Suprapubic skin (tissue), 4 donors: ENCODE measurements around the gene SKAP1. TPM values are rescaled to one million over a fixed set of nuclear protein-coding genes. Genes with fewer than 3 reads are reported as not detected.

Experiments used
- DNase-seq, 2 donors: peaks; one replicate each; pipeline ENCODE4 v3.0.0-alpha.2; 2019; ENCODE audit warnings: low spot score in 2 of 2
- H3K27ac ChIP-seq: fragments of 200-600 bp; sonication (generic); one replicate; pipeline ENCODE4 v1.5.1; 2019
- H3K27me3 ChIP-seq: fragments of 200-600 bp; sonication (generic); one replicate; pipeline ENCODE4 v1.5.1; 2019
- H3K36me3 ChIP-seq: fragments of 200-600 bp; sonication (generic); one replicate; pipeline ENCODE4 v1.5.1; 2019
- H3K4me1 ChIP-seq: fragments of 200-600 bp; sonication (generic); one replicate; pipeline ENCODE4 v1.5.1; 2019
- H3K4me3 ChIP-seq: fragments of 200-600 bp; sonication (generic); one replicate; pipeline ENCODE4 v1.5.1; 2019; ENCODE audit warnings: mild to moderate bottlenecking
- H3K9me3 ChIP-seq: fragments of 200-600 bp; sonication (generic); one replicate; pipeline ENCODE4 v1.5.1; 2019
- CTCF ChIP-seq, 2 donors: fragments of 200-600 bp in 1 of 2; fragments of 450-650 bp in 1 of 2; sonication (generic) in 1 of 2; IDR thresholded peaks; one replicate each; pipeline ENCODE4 v1.5.1; 2016 to 2019; ENCODE audit warnings: antibody characterized with exemption in 2 of 2, mild to moderate bottlenecking in 1 of 2, moderate library complexity in 1 of 2
- EP300 ChIP-seq: sonication (generic); formaldehyde crosslinking; IDR thresholded peaks from one replicate; pipeline ENCODE4 v1.6.1; 2017; ENCODE audit warnings: antibody characterized with exemption
- POLR2A ChIP-seq, 2 donors: fragments of 450-650 bp; IDR thresholded peaks; one replicate each; pipeline ENCODE4 v1.6.1; 2017; ENCODE audit warnings: antibody characterized with exemption in 2 of 2, mild to moderate bottlenecking in 2 of 2, moderate library complexity in 2 of 2
- POLR2AphosphoS5 ChIP-seq, 3 donors: sonication (generic); formaldehyde crosslinking; IDR thresholded peaks; one replicate each; pipeline ENCODE4 v1.6.1; 2017; ENCODE audit warnings: antibody characterized with exemption in 3 of 3
- WGBS: methylation state at CpG from one replicate; pipeline ENCODE4 v1.1.5; 2018; 5-methylcytosine and 5-hydroxymethylcytosine counted together
- total RNA-seq, 4 donors: library from RNA; depleted of rRNA; stranded (reverse); fragments of >200 nt; gene quantifications; one replicate each; pipeline ENCODE4 v1.1.0, GENCODE V29; 2016

The SKAP1 gene
- total RNA-seq, 4 donors from 2014 or later: 1.0 to 1.5 TPM; not detected in 2

GRCh38 chr17:48148854-48149786, 280.9 kb downstream of the SKAP1 start:
- Histone ChIP-seq H3K27me3 (peaks cover 73% of the 10 kb centered on the region), H3K4me3 (no peak overlapping the region), H3K36me3 (no peaks in the 10 kb centered on the region), H3K27ac (no peak overlapping the region), H3K4me1 (no peaks in the 10 kb centered on the region), H3K9me3 (no peaks in the 10 kb centered on the region)
- 56% methylated on average over 16 of the region's 16 CpGs for WGBS
- TF ChIP-seq CTCF (IDR thresholded peaks at IDR 0.05): no peak
- TF ChIP-seq POLR2AphosphoS5 (IDR thresholded peaks at IDR 0.05): no peak
- no peak for TF ChIP-seq POLR2A (IDR thresholded peaks at IDR 0.05)
- no peak for TF ChIP-seq EP300
- no peak for DNase-seq

DNA sequence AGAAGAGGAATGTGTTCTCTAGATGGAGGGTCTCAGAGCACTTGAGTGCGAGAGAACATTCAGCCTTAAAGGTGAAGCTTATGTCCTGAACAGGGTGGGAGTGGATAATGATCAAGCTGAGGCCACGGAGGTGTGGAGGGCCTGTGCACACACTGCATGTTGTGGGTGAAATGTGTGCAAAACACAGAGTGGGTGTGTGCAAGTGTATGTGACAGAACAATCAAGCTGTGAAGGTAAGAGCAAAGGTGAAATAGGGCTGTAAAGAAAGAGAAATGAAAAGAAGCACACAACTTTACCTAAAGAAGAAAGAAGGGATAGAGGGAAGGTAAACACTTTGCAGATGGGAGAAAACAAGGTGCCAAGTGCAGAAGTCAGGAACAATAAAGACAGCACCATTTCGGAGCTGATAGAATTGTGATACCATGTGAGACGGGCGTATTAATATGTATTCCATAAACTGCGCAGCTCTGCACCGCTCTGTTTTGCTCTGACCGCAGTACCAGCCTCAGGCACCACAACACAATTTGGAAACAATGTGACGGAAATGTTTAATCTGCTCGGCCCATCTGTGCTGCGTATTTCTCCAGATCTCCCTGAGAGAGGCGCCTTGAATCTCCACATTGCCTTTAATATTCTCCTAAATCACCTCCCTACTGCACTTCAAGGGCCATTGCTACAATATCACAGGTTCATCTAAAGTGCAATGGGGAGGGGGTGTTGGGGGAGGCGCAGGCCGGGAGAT, 281.8 kb downstream of the SKAP1 start:
- Histone ChIP-seq H3K27me3 (peaks cover 78% of the 10 kb centered on the region), H3K27ac (no peak overlapping the region), H3K4me3 (no peak overlapping the region), H3K4me1 (no peaks in the 10 kb centered on the region), H3K36me3 (no peaks in the 10 kb centered on the region), H3K9me3 (no peaks in the 10 kb centered on the region)
- TF ChIP-seq CTCF (IDR thresholded peaks at IDR 0.05): no peak
- no peak for TF ChIP-seq POLR2A (IDR thresholded peaks at IDR 0.05)
- no peak for TF ChIP-seq EP300
- no peak for TF ChIP-seq POLR2AphosphoS5 (IDR thresholded peaks at IDR 0.05)
- DNase-seq: no peak
- 53% methylated on average over 14 of the region's 14 CpGs for WGBS

- Histone ChIP-seq H3K9me3 (no peaks in the 10 kb centered on the region), H3K4me3 (no peak overlapping the region), H3K36me3 (no peaks in the 10 kb centered on the region), H3K27ac (no peak overlapping the region), H3K27me3 (peaks cover 53% of the 10 kb centered on the region), H3K4me1 (no peaks in the 10 kb centered on the region)
- TF ChIP-seq POLR2AphosphoS5 (IDR thresholded peaks at IDR 0.05) (no peak), POLR2A (IDR thresholded peaks at IDR 0.05) (no peak), EP300 (no peak), CTCF (IDR thresholded peaks at IDR 0.05) (no peak)
- DNase-seq: no peak
- WGBS: 92% methylated on average over 3 of the region's 3 CpGs
Observed at GRCh38 chr17:48144976-48145798, 284.8 kb downstream of the SKAP1 start.

GRCh38 chr17:48144231-48144630, 285.8 kb downstream of the SKAP1 start:
- no peaks in the 10 kb centered on the region for H3K36me3 ChIP-seq
- 67% methylated on average over 8 of the region's 8 CpGs for WGBS
- DNase-seq: no peak
- H3K4me1 ChIP-seq: no peaks in the 10 kb centered on the region
- TF ChIP-seq EP300 (no peak), POLR2AphosphoS5 (IDR thresholded peaks at IDR 0.05) (no peak), POLR2A (IDR thresholded peaks at IDR 0.05) (no peak), CTCF (IDR thresholded peaks at IDR 0.05) (no peak)
- no peak overlapping the region for H3K4me3 ChIP-seq
- peaks cover 44% of the 10 kb centered on the region for H3K27me3 ChIP-seq
- no peak overlapping the region for H3K27ac ChIP-seq
- no peaks in the 10 kb centered on the region for H3K9me3 ChIP-seq
